22Rv1 (cell line): ENCODE data around the gene TMC1.
A peak's percentile ranks its signal among the peaks of the same experiment; 100 is the strongest.

ENCODE experiments used
- H3K27ac ChIP-seq: fragments of 450-650 bp; 2 replicates; pipeline ENCODE4 v1.5.1; 2017
- CTCF ChIP-seq: fragments of 450-650 bp; IDR thresholded peaks from 2 replicates; pipeline ENCODE4 v1.5.1; 2017; ENCODE audit warnings: mild to moderate bottlenecking
- ZFX ChIP-seq: fragments of 450-650 bp; IDR thresholded peaks from 2 replicates; pipeline ENCODE4 v1.6.1; 2017; ENCODE audit warnings: antibody characterized with exemption, borderline replicate concordance

Gene TMC1

GRCh38 chr9:72589667-72590521, 68.5 kb downstream of the TMC1 start:
- peak overlapping the region; percentile 14; the same call in 1 of the 2 replicates for H3K27ac ChIP-seq
- TF ChIP-seq ZFX (no peak), CTCF (no peak)

- no peak for TF ChIP-seq CTCF
- TF ChIP-seq ZFX: no peak
- H3K27ac ChIP-seq: no peak overlapping the region
Observed at GRCh38 chr9:72590824-72591223, 69.4 kb downstream of the TMC1 start.

- peak; percentile 92 for TF ChIP-seq CTCF
- TF ChIP-seq ZFX: no peak
- no peak overlapping the region for H3K27ac ChIP-seq
Observed at GRCh38 chr9:72592502-72593403, 71.3 kb downstream of the TMC1 start.

- H3K27ac ChIP-seq: no peak overlapping the region
- TF ChIP-seq CTCF (no peak), ZFX (no peak)
Observed at GRCh38 chr9:72596451-72597180, 75.2 kb downstream of the TMC1 start.

GRCh38 chr9:72597181-72597517, 75.7 kb downstream of the TMC1 start:
- TF ChIP-seq CTCF (no peak), ZFX (no peak)
- no peak overlapping the region for H3K27ac ChIP-seq

GRCh38 chr9:72597601-72598000, 76.2 kb downstream of the TMC1 start:
- TF ChIP-seq CTCF: no peak
- TF ChIP-seq ZFX: no peak
- H3K27ac ChIP-seq: no peak overlapping the region
